Caco-2 (cell line): Measurements from ENCODE around the gene NDRG2. TPM values are rescaled to one million over a fixed set of nuclear protein-coding genes. Genes with fewer than 3 reads are reported as not detected.

Experiments
- BruUV-seq: library from RNA; stranded (reverse); fragments of 400-500 nt; replicated peaks from 2 replicates; lab custom pipeline; 2021; lab: Mats Ljungman, UMichigan
- CTCF ChIA-PET: fragments of 300-600 bp; sonication (Branson Sonifier 250); formaldehyde crosslinking; loops from one replicate; lab custom pipeline; 2022; ENCODE audit warnings: antibody characterized with exemption; lab: Charles Lee
- POLR2A ChIA-PET: fragments of 300-600 bp; sonication (Branson Sonifier 250); formaldehyde crosslinking; loops from one replicate; lab custom pipeline; 2022; ENCODE audit warnings: antibody characterized with exemption; lab: Charles Lee
- DNase-seq, 2 experiments: peaks; one replicate each; pipeline versions ENCODE4 v3.0.0 to v3.0.0-alpha.2; 2020 to 2022
- H3K27me3 ChIP-seq: replicated peaks from 2 replicates; pipeline ENCODE4 v1.6.0; 2011; ENCODE audit warnings: low read length; ENCODE audit not compliant: control insufficient read depth, insufficient read depth
- H3K36me3 ChIP-seq: 2 replicates; pipeline ENCODE4 v1.5.1; 2011; ENCODE audit warnings: low read length; ENCODE audit not compliant: control insufficient read depth, insufficient read depth
- H3K4me1 ChIP-seq: fragments of 250-450 bp; sonication (Bioruptor Pico); 2 replicates; pipeline ENCODE4 v1.5.1; 2020; ENCODE audit warnings: mild to moderate bottlenecking
- H3K4me3 ChIP-seq: 2 replicates; pipeline ENCODE4 v1.5.1; 2011; ENCODE audit warnings: low read depth, mild to moderate bottlenecking, control low read depth, low read length
- H3K9me3 ChIP-seq: fragments of 250-450 bp; sonication (Bioruptor Pico); 2 replicates; pipeline ENCODE4 v1.5.1; 2020; ENCODE audit warnings: mild to moderate bottlenecking, moderate library complexity
- H3K27ac Mint-ChIP-seq: one replicate; pipeline ENCODE4 v1.8.0; 2022; ENCODE audit warnings: mixed read lengths; ENCODE audit not compliant: unreplicated experiment
- H3K27me3 Mint-ChIP-seq: one replicate; pipeline ENCODE4 v1.8.0; 2022; ENCODE audit warnings: mixed read lengths; ENCODE audit not compliant: insufficient read depth, unreplicated experiment
- H3K36me3 Mint-ChIP-seq: one replicate; pipeline ENCODE4 v1.8.0; 2022; ENCODE audit warnings: mild to moderate bottlenecking, mixed read lengths; ENCODE audit not compliant: insufficient read depth, unreplicated experiment
- H3K4me1 Mint-ChIP-seq: one replicate; pipeline ENCODE4 v1.8.0; 2022; ENCODE audit warnings: low read depth, mixed read lengths; ENCODE audit not compliant: unreplicated experiment
- H3K4me3 Mint-ChIP-seq: one replicate; pipeline ENCODE4 v1.8.0; 2022; ENCODE audit warnings: mild to moderate bottlenecking, moderate library complexity, mixed read lengths; ENCODE audit not compliant: unreplicated experiment
- H3K9me3 Mint-ChIP-seq: one replicate; pipeline ENCODE4 v1.8.0; 2022; ENCODE audit warnings: mixed read lengths; ENCODE audit not compliant: unreplicated experiment
- CTCF ChIP-seq, 2 experiments: fragments of 200-600 bp in 1 of 2; IDR thresholded peaks; 1 replicate in 1 of 2; 2 replicates in 1 of 2; pipeline versions ENCODE4 v1.5.1 to v1.8.0; 2011 to 2022; ENCODE audit warnings: antibody characterized with exemption in 1 of 2, control low read depth in 1 of 2, inconsistent platforms in 1 of 2, low read depth in 1 of 2, low read length in 1 of 2, mild to moderate bottlenecking in 1 of 2, moderate library complexity in 1 of 2; ENCODE audit not compliant: insufficient read depth in 1 of 2, severe bottlenecking in 1 of 2, unreplicated experiment in 1 of 2
- intact Hi-C: fragments of 100-400 bp; cut with micrococcal nuclease; formaldehyde crosslinking; loops from one replicate; pipeline ENCODE4 v1.10.0; 2022; ENCODE audit not compliant: unreplicated experiment
- total RNA-seq: library from RNA; stranded (reverse); gene quantifications from 2 replicates; pipeline ENCODE4 v1.2.3, GENCODE V29; 2022

Gene NDRG2
- total RNA-seq, 1 experiment from 2014 or later, result 17.7 TPM

GRCh38 chr14:21054123-21054767 is 29.4 kb upstream of the NDRG2 start:
- Mint-ChIP-seq H3K4me3 (no peak overlapping the region), H3K9me3 (no peaks in the 10 kb centered on the region), H3K27ac (peak overlapping the region; percentile 23), H3K36me3 (no peaks in the 10 kb centered on the region), H3K27me3 (no peaks in the 10 kb centered on the region), H3K4me1 (peaks cover 8% of the 10 kb centered on the region)
- Histone ChIP-seq H3K36me3 (no peaks in the 10 kb centered on the region), H3K4me3 (no peak overlapping the region), H3K27me3 (no peaks in the 10 kb centered on the region), H3K4me1 (peaks cover 17% of the 10 kb centered on the region), H3K9me3 (no peaks in the 10 kb centered on the region)
- BruUV-seq, result no TSS peak
- intact Hi-C loops, result no loop called here
- CTCF ChIA-PET, result interaction anchor here (1.7 kb wide), 2 partner anchors 17 to 39 kb away, joined by 4 read pairs; no protein-coding TSS in a partner anchor
- DNase-seq, result peak; percentile 36 to 47
- POLR2A ChIA-PET, result no interaction called here
- no peak for TF ChIP-seq CTCF (IDR thresholded peaks at IDR 0.05; ENCODE audit: insufficient read depth in 1 of 2, low read depth in 1 of 2, low read length in 1 of 2, severe bottlenecking in 1 of 2, unreplicated experiment in 1 of 2)

GRCh38 chr14:21053184-21054122 is 28.6 kb upstream of the NDRG2 start:
- H3K27me3 Mint-ChIP-seq, result no peaks in the 10 kb centered on the region
- no peak for TF ChIP-seq CTCF (IDR thresholded peaks at IDR 0.05; ENCODE audit: insufficient read depth in 1 of 2, low read depth in 1 of 2, low read length in 1 of 2, severe bottlenecking in 1 of 2, unreplicated experiment in 1 of 2)
- H3K4me1 Mint-ChIP-seq, result peaks cover 8% of the 10 kb centered on the region
- intact Hi-C loops, result no loop called here
- Histone ChIP-seq H3K27me3 (no peaks in the 10 kb centered on the region), H3K9me3 (no peaks in the 10 kb centered on the region), H3K4me3 (no peak overlapping the region), H3K36me3 (no peaks in the 10 kb centered on the region), H3K4me1 (peaks cover 17% of the 10 kb centered on the region)
- no peak overlapping the region for H3K27ac Mint-ChIP-seq
- no peaks in the 10 kb centered on the region for H3K36me3 Mint-ChIP-seq
- H3K4me3 Mint-ChIP-seq, result no peak overlapping the region
- ChIA-PET POLR2A (no interaction called here), CTCF (interaction anchor here (1.7 kb wide), 2 partner anchors 18 to 38 kb away, joined by 4 read pairs; no protein-coding TSS in a partner anchor)
- BruUV-seq, result no TSS peak
- no peaks in the 10 kb centered on the region for H3K9me3 Mint-ChIP-seq
- DNase-seq, result no peak

GRCh38 chr14:21050597-21050996 is 25.7 kb upstream of the NDRG2 start:
- no peaks in the 10 kb centered on the region for H3K9me3 Mint-ChIP-seq
- Histone ChIP-seq H3K9me3 (no peaks in the 10 kb centered on the region), H3K36me3 (no peaks in the 10 kb centered on the region), H3K27me3 (no peaks in the 10 kb centered on the region), H3K4me3 (no peak overlapping the region), H3K4me1 (peaks cover 13% of the 10 kb centered on the region)
- no peak overlapping the region for H3K27ac Mint-ChIP-seq
- CTCF ChIA-PET, result interaction anchor here (1.2 to 1.3 kb wide), 2 partner anchors 36 to 54 kb away, joined by 5 read pairs; no protein-coding TSS in a partner anchor
- H3K27me3 Mint-ChIP-seq, result no peaks in the 10 kb centered on the region
- H3K4me3 Mint-ChIP-seq, result no peak overlapping the region
- H3K4me1 Mint-ChIP-seq, result peaks cover 8% of the 10 kb centered on the region
- no peak for DNase-seq
- POLR2A ChIA-PET, result no interaction called here
- BruUV-seq, result no TSS peak
- no peak for TF ChIP-seq CTCF (IDR thresholded peaks at IDR 0.05; ENCODE audit: insufficient read depth in 1 of 2, low read depth in 1 of 2, low read length in 1 of 2, severe bottlenecking in 1 of 2, unreplicated experiment in 1 of 2)
- intact Hi-C loops, result no loop called here
- H3K36me3 Mint-ChIP-seq, result no peaks in the 10 kb centered on the region
